ENCODE results near the gene ADGRL1. TPM values are rescaled to one million over a fixed set of nuclear protein-coding genes. Genes with fewer than 3 reads are reported as not detected.
A peak's percentile ranks its signal among the peaks of the same experiment; 100 is the strongest.

The ADGRL1 gene
- total and polyA plus RNA-seq, 2 donors (not counting 1 experiment from before 2014, with no cell fraction given), result 0.64 to 1.8 TPM

GRCh38 chr19:14138576-14139265 is 67.2 kb downstream of the ADGRL1 start:
- no peak overlapping the region for H3K9ac ChIP-seq (ENCODE audit: low read length)
- H3K4me3 Mint-ChIP-seq, result peak overlapping the region; percentile 68
- H3K79me2 ChIP-seq (ENCODE audit: control insufficient read depth, insufficient read depth, low read length), result peaks cover 57% of the 10 kb centered on the region
- no peaks in the 10 kb centered on the region for H3K27me3 ChIP-seq (replicated peaks in 1 of 4; ENCODE audit: control extremely low read depth in 1 of 4, control insufficient read depth in 3 of 4, insufficient read depth in 4 of 4, low read length in 3 of 4)
- no peak overlapping the region for H3K4me3 ChIP-seq (ENCODE audit: control extremely low read depth in 1 of 5, extremely low read depth in 1 of 5, insufficient read depth in 1 of 5, low read depth in 2 of 5, low read length in 4 of 5)
- H2AFZ ChIP-seq (ENCODE audit: insufficient read depth, low read depth, low read length, poor library complexity, severe bottlenecking), result no peak overlapping the region
- DNase-seq (no peak), ATAC-seq (ENCODE audit: low read depth) (no peak)
- H3K4me2 ChIP-seq (replicated peaks; ENCODE audit: low read depth, low read length, poor library complexity, severe bottlenecking), result peak overlapping the region; percentile 94
- H3K4me1 Mint-ChIP-seq, result peaks cover 19% of the 10 kb centered on the region
- intact Hi-C loops (cut with micrococcal nuclease), result loop anchor here (5.0 kb wide), 1 partner anchor 229 kb away; no protein-coding TSS in a partner anchor
- WGBS (ENCODE audit: insufficient coverage), result 100% methylated on average over 2 of the region's 9 CpGs
- CTCF ChIA-PET, result interaction anchor here (1.2 to 5.3 kb wide), 9 partner anchors 10 to 342 kb away, joined by 3 to 51 read pairs (median 10); partner anchors contain the start of genes MISP3 and PRKACA
- H3K9me3 ChIP-seq (ENCODE audit: control extremely low read depth in 1 of 3, control insufficient read depth in 2 of 3, insufficient read depth in 1 of 3, low read length in 2 of 3), result no peaks in the 10 kb centered on the region
- peaks cover 9 to 23% of the 10 kb centered on the region in 2 donors for H3K4me1 ChIP-seq (ENCODE audit: control insufficient read depth in 2 of 2, insufficient read depth in 2 of 2, low read length in 2 of 2)
- no peak for TF ChIP-seq CTCF (IDR thresholded peaks at IDR 0.05)
- no peak for TF ChIP-seq EZH2 (IDR thresholded peaks at IDR 0.05; ENCODE audit: borderline replicate concordance, insufficient read depth, low read depth, low read length, poor library complexity, severe bottlenecking)
- POLR2A ChIA-PET, result no interaction called here
- no peaks in the 10 kb centered on the region for H3K9me3 Mint-ChIP-seq (ENCODE audit: insufficient read depth)
- no peak overlapping the region for H3K27ac ChIP-seq (ENCODE audit: low read length in 2 of 2)
- no peaks in the 10 kb centered on the region for H3K27me3 Mint-ChIP-seq
- H3K27ac Mint-ChIP-seq, result peak overlapping the region; percentile 67
- no peaks in the 10 kb centered on the region for H3K36me3 ChIP-seq (replicated peaks in 1 of 2; ENCODE audit: control extremely low read depth in 1 of 2, control insufficient read depth in 1 of 2, extremely low read depth in 1 of 2, insufficient read depth in 2 of 2, low read length in 1 of 2)
- no peaks in the 10 kb centered on the region for H4K20me1 ChIP-seq (ENCODE audit: control insufficient read depth, insufficient read depth, low read length, poor library complexity, severe bottlenecking)

All from B cell (primary cell).